GM23248 (cell line): Measurements from ENCODE around the gene DMGDH.

Experiments used
- EZH2 ChIP-seq: fragments of 200-600 bp; sonication (generic); IDR thresholded peaks from 2 replicates; pipeline ENCODE4 v1.6.1; 2018; ENCODE audit warnings: antibody characterized with exemption, mild to moderate bottlenecking; ENCODE audit not compliant: insufficient read depth, poor library complexity, severe bottlenecking
- EZH2phosphoT487 ChIP-seq: fragments of 200-600 bp; sonication (generic); IDR thresholded peaks from 2 replicates; pipeline ENCODE4 v1.6.1; 2018; ENCODE audit warnings: antibody characterized with exemption, moderate library complexity, mild to moderate bottlenecking, low read depth; ENCODE audit not compliant: insufficient read depth

DNA sequence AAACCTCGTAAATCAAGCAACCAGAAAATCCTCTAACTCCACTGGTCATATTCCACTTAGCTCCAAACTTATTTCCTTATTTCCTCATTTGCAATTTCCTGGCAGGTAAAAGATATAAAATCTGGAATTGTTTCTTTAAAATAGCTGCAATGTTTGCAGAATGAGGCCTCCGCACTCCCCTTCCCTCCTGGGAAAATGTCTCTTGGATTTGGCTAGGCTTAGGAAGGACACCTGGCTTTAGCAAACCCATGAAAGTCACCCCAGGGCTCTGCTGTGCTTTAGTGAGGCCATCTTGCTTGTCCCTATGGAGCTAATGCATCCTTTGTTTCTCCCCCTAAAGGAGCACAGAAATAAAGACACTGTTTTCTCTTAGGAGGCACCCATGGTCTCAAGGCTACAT is 94.9 kb downstream of the DMGDH start:
- TF ChIP-seq EZH2 (no peak), EZH2phosphoT487 (no peak)
